Motor neuron (in vitro differentiated cells): ENCODE results near the gene HAND1. TPM values are rescaled to one million over a fixed set of nuclear protein-coding genes. Genes with fewer than 3 reads are reported as not detected.
A peak's percentile ranks its signal among the peaks of the same experiment; 100 is the strongest.

Experiments
- ATAC-seq, 8 experiments: fragments of 200-7000 bp; cut with Tn5 transposase; replicated peaks in 6 of 8; 2 replicates each; pipeline ENCODE4 v1.8.0; 2021; ENCODE audit warnings: mild to moderate bottlenecking in 8 of 8, moderate library complexity in 8 of 8
- H3K27ac ChIP-seq, 2 donors: fragments of 250-450 bp; sonication (Bioruptor Pico); 2 replicates each; pipeline ENCODE4 v1.9.0; 2021; ENCODE audit warnings: antibody characterized with exemption in 2 of 2, mild to moderate bottlenecking in 2 of 2, moderate library complexity in 1 of 2
- H3K4me1 ChIP-seq, 2 donors: fragments of 250-450 bp; sonication (Bioruptor Pico); replicated peaks in 1 of 2; 2 replicates each; pipeline ENCODE4 v1.6.1; 2021; ENCODE audit warnings: antibody characterized with exemption in 2 of 2, mild to moderate bottlenecking in 2 of 2, moderate library complexity in 1 of 2
- H3K4me3 ChIP-seq, 5 donors: fragments of 250-450 bp; sonication (Bioruptor Pico); 2 replicates each; pipeline ENCODE4 v1.9.0; 2021; ENCODE audit warnings: antibody characterized with exemption in 5 of 5, mild to moderate bottlenecking in 5 of 5, moderate library complexity in 4 of 5
- WGBS, 10 experiments: fragments of 450-650 bp; shearing (Covaris generic); methylation state at CpG; one replicate each; pipeline ENCODE4 v1.0.0; 2022; 5-methylcytosine and 5-hydroxymethylcytosine counted together
- in situ Hi-C, 9 experiments: fragments of 400-800 bp; cut with MboI; loops; one replicate each; pipeline ENCODE4 v1.15.0; 2021; ENCODE audit warnings: low sequenced_read_pairs in 9 of 9, low pct_unique_long_range_greater_than_20kb in 2 of 9; ENCODE audit not compliant: unreplicated experiment in 9 of 9
- total RNA-seq, 8 experiments: library from RNA; unstranded; fragments of 300-600 nt; gene quantifications; 2 replicates each; pipeline versions ENCODE4 v1.2.3 to v1.2.4, GENCODE V29; 2022

The HAND1 gene
- total RNA-seq, 8 experiments from 2014 or later, result 0.05 to 0.38 (median 0.25) TPM; not detected in 4

GRCh38 chr5:154442801-154443200 lies 35.2 kb downstream of the HAND1 start:
- WGBS, 10 experiments, result 50 to 100% (median 88%) methylated on average over 1 of the region's 1 CpG; no CpG with 5 or more reads in 4 of the 10 experiments
- in situ Hi-C loops, result no loop called here
- Histone ChIP-seq H3K4me1 (peaks cover 0 to 9% of the 10 kb centered on the region in 2 donors), H3K27ac (no peak overlapping the region), H3K4me3 (no peak overlapping the region)
- no peak for ATAC-seq

GRCh38 chr5:154440540-154440939 lies 37.5 kb downstream of the HAND1 start:
- WGBS, 10 experiments, result 81 to 100% (median 88%) methylated on average over 1 to 5 of the region's 5 CpGs; no CpG with 5 or more reads in 4 of the 10 experiments
- peaks cover 0 to 3% of the 10 kb centered on the region in 2 donors for H3K4me1 ChIP-seq
- no peak overlapping the region for H3K27ac ChIP-seq
- in situ Hi-C loops, result no loop called here
- H3K4me3 ChIP-seq, result no peak overlapping the region
- no peak for ATAC-seq

- in situ Hi-C loops, result no loop called here
- no peak overlapping the region for H3K4me3 ChIP-seq
- no peaks in the 10 kb centered on the region for H3K4me1 ChIP-seq
- 71 to 100% (median 95%) methylated on average over 1 to 3 of the region's 5 CpGs; no CpG with 5 or more reads in 4 of the 10 experiments for WGBS, 10 experiments
- no peak for ATAC-seq
- H3K27ac ChIP-seq, result no peak overlapping the region
Measured at GRCh38 chr5:154437281-154437965, 40.6 kb downstream of the HAND1 start.

- no peak overlapping the region for H3K4me3 ChIP-seq
Measured at GRCh38 chr5:154435226-154435625, 42.8 kb downstream of the HAND1 start.

GRCh38 chr5:154430961-154431630 lies 46.9 kb downstream of the HAND1 start:
- H3K27ac ChIP-seq, result no peak overlapping the region
- no peak overlapping the region for H3K4me3 ChIP-seq
- in situ Hi-C loops, result no loop called here
- no peaks in the 10 kb centered on the region for H3K4me1 ChIP-seq
- WGBS, 10 experiments, result 63 to 100% (median 86%) methylated on average over 1 to 3 of the region's 4 CpGs; no CpG with 5 or more reads in 1 of the 10 experiments
- ATAC-seq, result peak in 1 of 8 experiments; percentile 79

More at GRCh38 chr5:154435226-154435625, 42.8 kb downstream of the HAND1 start:
- Histone ChIP-seq H3K4me1 (no peaks in the 10 kb centered on the region), H3K27ac (no peak overlapping the region)
- in situ Hi-C loops, result no loop called here
- WGBS, 10 experiments, result 100% methylated on average over 1 to 2 of the region's 3 CpGs; no CpG with 5 or more reads in 5 of the 10 experiments
- no peak for ATAC-seq

- WGBS, 10 experiments, result 40 to 93% (median 67%) methylated on average over 1 to 3 of the region's 4 CpGs; no CpG with 5 or more reads in 5 of the 10 experiments
- in situ Hi-C loops, result no loop called here
- Histone ChIP-seq H3K4me3 (no peak overlapping the region), H3K27ac (no peak overlapping the region), H3K4me1 (no peaks in the 10 kb centered on the region)
- peak in 1 of 8 experiments; percentile 46 for ATAC-seq
Measured at GRCh38 chr5:154430466-154430865, 47.6 kb downstream of the HAND1 start.

- Histone ChIP-seq H3K4me1 (no peaks in the 10 kb centered on the region), H3K27ac (no peak overlapping the region), H3K4me3 (no peak overlapping the region)
- in situ Hi-C loops, result no loop called here
- no peak for ATAC-seq
- WGBS, 10 experiments, result 80 to 100% (median 100%) methylated on average over 1 of the region's 1 CpG; no CpG with 5 or more reads in 3 of the 10 experiments
Measured at GRCh38 chr5:154429341-154429740, 48.7 kb downstream of the HAND1 start.

GRCh38 chr5:154428208-154428607 lies 49.8 kb downstream of the HAND1 start:
- no peak for ATAC-seq
- H3K4me1 ChIP-seq, result no peaks in the 10 kb centered on the region
- WGBS, 10 experiments, result 80 to 100% (median 92%) methylated on average over 1 to 2 of the region's 3 CpGs; no CpG with 5 or more reads in 4 of the 10 experiments
- H3K27ac ChIP-seq, result no peak overlapping the region
- no peak overlapping the region for H3K4me3 ChIP-seq
- in situ Hi-C loops, result no loop called here

Other genes starting within 250 kb of the HAND1 start
- gene SAP30L, start 32.2 kb downstream of the HAND1 start, total RNA-seq, result 10 to 100 TPM in 7 of 8 experiments, 1 to 10 TPM in 1; 10.0 to 27.3 (median 16.7) TPM